Cardiac fibroblast (primary cell): ENCODE results near the gene PSMB5.

ENCODE experiments used
- DNase-seq, 2 donors: peaks; one replicate each; pipeline versions ENCODE4 v3.0.0 to v3.0.0-alpha.2; 2010; ENCODE audit warnings: low read depth in 2 of 2
- H3K4me3 ChIP-seq, 2 donors: replicated peaks in 1 of 2; 1 replicate in 1 of 2; 2 replicates in 1 of 2; pipeline ENCODE4 v1.5.1; 2011; ENCODE audit warnings: low read depth in 2 of 2, low read length in 2 of 2, mild to moderate bottlenecking in 2 of 2, moderate library complexity in 1 of 2
- TF ChIP-seq, protein P1 (sequence below): IDR thresholded peaks from one replicate; pipeline ENCODE4 v1.5.1; 2011; ENCODE audit warnings: low read depth, mild to moderate bottlenecking, low read length, inconsistent platforms

The PSMB5 gene

DNA sequence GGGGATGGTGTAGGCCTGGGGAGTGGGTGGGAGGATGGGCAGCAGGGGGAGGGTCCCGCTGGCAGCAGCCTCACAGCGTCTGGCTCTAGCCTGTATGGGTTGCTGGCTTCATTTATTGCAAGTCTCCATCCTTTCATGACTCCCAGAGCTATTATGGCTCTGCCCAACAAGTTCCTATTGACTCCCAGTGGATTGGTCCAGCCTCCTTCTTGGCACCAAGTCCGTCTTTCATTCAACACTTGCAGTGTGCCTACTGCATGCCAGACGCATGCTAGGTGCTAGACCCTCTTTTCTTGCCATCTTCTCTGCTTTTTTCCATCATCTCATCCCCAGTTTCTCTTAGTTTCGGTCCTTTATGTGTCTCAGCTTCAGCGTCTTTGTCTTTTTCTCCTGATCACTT is 8.4 kb upstream of the PSMB5 start:
- DNase-seq = no peak
- TF ChIP-seq, protein P1, sequence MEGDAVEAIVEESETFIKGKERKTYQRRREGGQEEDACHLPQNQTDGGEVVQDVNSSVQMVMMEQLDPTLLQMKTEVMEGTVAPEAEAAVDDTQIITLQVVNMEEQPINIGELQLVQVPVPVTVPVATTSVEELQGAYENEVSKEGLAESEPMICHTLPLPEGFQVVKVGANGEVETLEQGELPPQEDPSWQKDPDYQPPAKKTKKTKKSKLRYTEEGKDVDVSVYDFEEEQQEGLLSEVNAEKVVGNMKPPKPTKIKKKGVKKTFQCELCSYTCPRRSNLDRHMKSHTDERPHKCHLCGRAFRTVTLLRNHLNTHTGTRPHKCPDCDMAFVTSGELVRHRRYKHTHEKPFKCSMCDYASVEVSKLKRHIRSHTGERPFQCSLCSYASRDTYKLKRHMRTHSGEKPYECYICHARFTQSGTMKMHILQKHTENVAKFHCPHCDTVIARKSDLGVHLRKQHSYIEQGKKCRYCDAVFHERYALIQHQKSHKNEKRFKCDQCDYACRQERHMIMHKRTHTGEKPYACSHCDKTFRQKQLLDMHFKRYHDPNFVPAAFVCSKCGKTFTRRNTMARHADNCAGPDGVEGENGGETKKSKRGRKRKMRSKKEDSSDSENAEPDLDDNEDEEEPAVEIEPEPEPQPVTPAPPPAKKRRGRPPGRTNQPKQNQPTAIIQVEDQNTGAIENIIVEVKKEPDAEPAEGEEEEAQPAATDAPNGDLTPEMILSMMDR = no peak
- H3K4me3 ChIP-seq = no peak overlapping the region

DNA sequence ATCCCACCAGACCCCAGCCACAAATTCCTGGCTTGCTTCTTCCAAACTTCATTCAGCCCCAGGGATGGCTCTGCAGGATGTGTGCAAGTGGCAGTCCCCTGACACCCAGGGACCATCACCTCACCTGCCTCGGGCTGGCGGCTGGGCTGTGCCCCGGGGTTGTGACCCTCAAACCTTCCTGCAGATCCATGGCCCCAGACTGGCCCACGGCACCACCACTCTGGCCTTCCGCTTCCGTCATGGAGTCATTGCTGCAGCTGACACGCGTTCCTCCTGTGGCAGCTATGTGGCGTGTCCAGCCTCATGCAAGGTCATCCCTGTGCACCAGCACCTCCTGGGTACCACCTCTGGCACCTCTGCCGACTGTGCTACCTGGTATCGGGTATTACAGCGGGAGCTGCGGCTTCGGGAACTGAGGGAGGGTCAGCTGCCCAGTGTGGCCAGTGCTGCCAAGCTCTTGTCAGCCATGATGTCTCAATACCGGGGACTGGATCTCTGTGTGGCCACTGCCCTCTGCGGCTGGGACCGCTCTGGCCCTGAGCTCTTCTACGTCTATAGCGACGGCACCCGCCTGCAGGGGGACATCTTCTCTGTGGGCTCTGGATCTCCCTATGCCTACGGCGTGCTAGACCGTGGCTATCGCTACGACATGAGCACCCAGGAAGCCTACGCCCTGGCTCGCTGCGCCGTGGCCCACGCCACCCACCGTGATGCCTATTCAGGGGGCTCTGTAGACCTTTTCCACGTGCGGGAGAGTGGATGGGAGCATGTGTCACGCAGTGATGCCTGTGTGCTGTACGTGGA is 7.7 kb upstream of the PSMB5 start, which contains the start of gene PSMB11:
PSMB11 (plus strand) TSS at position 51 of the 804 bp plus-strand sequence; CDS start at position 65, 14 bp downstream.
- H3K4me3 ChIP-seq = no peak within 1 kb of the TSS
- TF ChIP-seq, protein P1 = no peak
- DNase-seq = no peak

DNA sequence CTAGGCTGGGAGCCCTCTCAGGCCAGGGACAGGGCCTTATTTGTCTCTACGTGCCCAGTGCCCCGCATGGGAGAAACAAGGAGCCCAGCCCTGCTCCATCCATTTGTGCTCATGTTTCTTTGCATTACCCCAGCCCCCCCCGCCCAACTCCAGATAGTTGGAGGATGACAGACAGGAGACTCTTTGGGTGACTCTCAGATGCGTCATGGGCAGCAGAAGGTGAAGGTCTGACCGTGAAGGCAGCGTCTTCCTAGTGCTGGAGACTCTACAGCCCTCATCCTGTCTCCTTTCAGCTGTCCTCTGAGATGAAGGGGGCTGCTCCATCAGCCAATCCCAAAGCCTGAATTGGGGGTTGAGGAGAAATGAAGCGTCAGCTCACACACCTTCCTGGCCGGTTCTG is 7.0 kb upstream of the PSMB5 start:
- no peak overlapping the region for H3K4me3 ChIP-seq
- TF ChIP-seq, protein P1 = no peak
- peak in 1 of 2 donors; percentile 35 for DNase-seq

DNA sequence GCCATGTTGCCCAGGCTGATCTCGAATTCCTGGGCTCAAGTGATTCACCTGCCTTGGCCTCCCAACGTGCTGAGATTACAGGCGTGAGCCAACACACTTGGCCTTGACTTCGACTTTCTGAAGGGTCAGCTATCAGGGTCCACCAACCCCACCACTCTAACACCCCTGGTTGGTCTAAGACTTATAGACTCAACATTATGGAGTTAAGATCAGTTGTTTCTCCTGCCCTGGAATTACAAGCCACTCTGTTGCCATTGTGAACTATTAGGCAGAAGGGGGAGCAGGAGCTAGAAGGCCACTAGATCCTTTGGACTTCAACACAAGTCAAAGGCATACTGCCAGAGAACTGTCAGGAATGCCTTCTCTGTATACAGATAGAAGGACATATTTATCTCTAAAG is 5.4 kb upstream of the PSMB5 start:
- H3K4me3 ChIP-seq = no peak overlapping the region
- TF ChIP-seq, protein P1 = no peak
- no peak for DNase-seq

DNA sequence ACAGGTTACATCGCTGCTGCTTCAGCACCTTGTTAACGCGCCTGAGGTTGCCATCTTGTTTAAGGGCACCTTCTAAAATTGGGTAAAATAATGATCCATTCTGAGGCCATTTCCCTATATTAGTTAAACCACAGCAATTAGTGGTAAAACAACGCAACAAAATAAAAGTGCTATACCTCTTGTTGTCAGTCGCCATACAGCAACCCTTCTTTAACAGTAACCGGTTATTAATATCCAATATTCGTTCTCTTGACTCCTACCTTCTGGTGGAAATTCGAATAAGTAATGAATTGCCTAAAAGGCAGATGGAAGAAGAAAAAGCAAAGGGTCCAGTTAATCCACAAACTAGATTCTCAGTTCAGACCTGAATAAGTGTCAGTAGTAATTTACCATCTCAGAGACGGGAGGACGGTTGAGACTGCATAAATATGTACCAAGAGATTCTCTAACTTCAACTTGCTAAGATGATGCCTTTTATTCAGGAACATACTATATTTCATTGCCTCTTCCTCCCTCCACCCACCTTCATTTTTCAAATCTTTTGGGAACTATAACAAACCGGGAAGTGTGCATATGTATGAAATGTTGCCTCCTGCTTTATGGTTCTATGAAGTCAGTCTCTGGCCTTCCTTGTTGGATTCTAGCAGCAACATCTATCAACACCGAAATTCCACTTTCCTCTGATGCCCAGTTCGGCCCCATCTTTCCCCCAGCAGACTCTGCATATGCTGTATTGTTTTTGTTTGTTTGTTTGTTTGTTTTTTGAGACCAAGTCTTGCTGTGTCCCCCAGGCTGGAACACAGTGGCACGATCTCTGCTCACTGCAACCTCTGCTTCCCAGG is 824 bp upstream of the PSMB5 start:
- DNase-seq = no peak
- H3K4me3 ChIP-seq = peak overlapping the region in 1 of 2 donors; percentile 79
- TF ChIP-seq, protein P1 = no peak

DNA sequence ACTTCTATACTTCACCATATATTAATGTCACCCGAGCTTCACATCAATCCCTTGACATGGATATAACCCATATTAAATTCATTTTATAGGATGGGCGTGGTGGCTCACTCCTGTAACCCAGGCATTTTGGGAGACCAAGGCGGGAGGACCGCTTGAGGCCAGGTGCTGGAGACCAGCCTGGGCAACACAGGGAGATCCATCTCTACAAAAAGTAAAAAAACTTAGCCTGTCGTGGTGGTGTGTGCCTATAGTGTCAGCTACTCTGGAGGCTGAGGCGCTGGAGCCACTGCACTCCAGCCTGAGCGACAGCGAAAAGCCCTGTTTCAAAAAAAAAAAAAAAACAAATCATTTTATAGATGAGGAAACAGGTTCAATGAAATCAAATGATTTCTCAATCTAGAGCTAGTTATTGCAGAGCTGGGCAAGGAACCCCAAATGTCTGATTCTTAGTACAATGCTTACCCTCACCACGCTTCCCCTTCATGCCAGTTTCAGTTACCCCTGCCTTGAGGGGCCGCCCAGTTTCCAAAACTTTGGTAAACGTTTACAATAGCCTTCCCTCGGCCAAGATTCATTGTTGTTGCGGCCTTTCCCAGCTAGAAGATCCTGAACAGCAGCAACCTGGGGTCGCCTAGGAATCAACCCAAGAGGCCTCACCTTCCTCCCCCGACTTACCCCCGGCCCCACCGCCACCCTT is 751 bp downstream of the PSMB5 start:
- DNase-seq = no peak
- TF ChIP-seq, protein P1 = no peak
- H3K4me3 ChIP-seq = peak overlapping the region; percentile 79 to 87
